Activated naive CD4-positive, alpha-beta T cell treated with anti-CD3 and anti-CD28 coated beads, Interleukin-2, amount 50 U/mL, for 24 hours (primary cell): ENCODE results near the gene MARK2.
"Not testable (repeated sequence)": the region's sequence is repeated elsewhere in the genome, so short reads cannot be mapped to it uniquely, and the experiment has no call there.

Experiments
- H3K27ac Mint-ChIP-seq: one replicate; pipeline ENCODE4 v1.8.0; 2021; ENCODE audit warnings: mild to moderate bottlenecking, mixed read lengths
- H3K27me3 Mint-ChIP-seq: one replicate; pipeline ENCODE4 v1.8.0; 2021; ENCODE audit warnings: mixed read lengths
- H3K36me3 Mint-ChIP-seq: one replicate; pipeline ENCODE4 v1.8.0; 2021; ENCODE audit warnings: mixed read lengths
- H3K4me1 Mint-ChIP-seq: one replicate; pipeline ENCODE4 v1.8.0; 2021; ENCODE audit warnings: mixed read lengths
- H3K4me3 Mint-ChIP-seq: one replicate; pipeline ENCODE4 v1.8.0; 2021; ENCODE audit warnings: mild to moderate bottlenecking, mixed read lengths
- H3K9me3 Mint-ChIP-seq: one replicate; pipeline ENCODE4 v1.8.0; 2021; ENCODE audit warnings: mixed read lengths

Gene MARK2

GRCh38 chr11:63858628-63859550, 20.0 kb downstream of the MARK2 start:
- peak overlapping the region; percentile 72 for H3K27ac Mint-ChIP-seq
- H3K4me1 Mint-ChIP-seq = peaks cover 54% of the 10 kb centered on the region

GRCh38 chr11:63862923-63863322, 24.0 kb downstream of the MARK2 start:
- Mint-ChIP-seq H3K9me3 (no peaks in the 10 kb centered on the region), H3K27ac (peak overlapping the region; percentile 2), H3K36me3 (peaks cover 3% of the 10 kb centered on the region), H3K4me3 (peak overlapping the region; percentile 37), H3K27me3 (no peaks in the 10 kb centered on the region), H3K4me1 (peaks cover 60% of the 10 kb centered on the region)

More at GRCh38 chr11:63858628-63859550, 20.0 kb downstream of the MARK2 start:
- H3K27me3 Mint-ChIP-seq = no peaks in the 10 kb centered on the region
- no peaks in the 10 kb centered on the region for H3K9me3 Mint-ChIP-seq
- peaks cover 2% of the 10 kb centered on the region for H3K36me3 Mint-ChIP-seq
- no peak overlapping the region for H3K4me3 Mint-ChIP-seq

- H3K27me3 Mint-ChIP-seq, H3K9me3 Mint-ChIP-seq, H3K36me3 Mint-ChIP-seq, H3K27ac Mint-ChIP-seq, H3K4me3 Mint-ChIP-seq: not testable (repeated sequence)
- peaks cover 63% of the 10 kb centered on the region for H3K4me1 Mint-ChIP-seq
These were observed 24.7 kb downstream of the MARK2 start for GRCh38 chr11:63863620-63864019.

GRCh38 chr11:63866211-63866610, 27.3 kb downstream of the MARK2 start:
- H3K4me3 Mint-ChIP-seq = peak overlapping the region; percentile 52
- peak overlapping the region; percentile 71 for H3K27ac Mint-ChIP-seq
- no peaks in the 10 kb centered on the region for H3K9me3 Mint-ChIP-seq
- H3K36me3 Mint-ChIP-seq = peaks cover 1% of the 10 kb centered on the region
- H3K4me1 Mint-ChIP-seq = peaks cover 81% of the 10 kb centered on the region
- no peaks in the 10 kb centered on the region for H3K27me3 Mint-ChIP-seq

GRCh38 chr11:63867511-63867910, 28.6 kb downstream of the MARK2 start:
- H3K4me3 Mint-ChIP-seq = no peak overlapping the region
- no peaks in the 10 kb centered on the region for H3K9me3 Mint-ChIP-seq
- peaks cover 84% of the 10 kb centered on the region for H3K4me1 Mint-ChIP-seq
- no peak overlapping the region for H3K27ac Mint-ChIP-seq
- H3K36me3 Mint-ChIP-seq = peaks cover 1% of the 10 kb centered on the region
- H3K27me3 Mint-ChIP-seq = no peaks in the 10 kb centered on the region

GRCh38 chr11:63868399-63869064, 29.6 kb downstream of the MARK2 start:
- H3K4me3 Mint-ChIP-seq = peak overlapping the region; percentile 32
- peaks cover 1% of the 10 kb centered on the region for H3K36me3 Mint-ChIP-seq
- peaks cover 84% of the 10 kb centered on the region for H3K4me1 Mint-ChIP-seq
- H3K9me3 Mint-ChIP-seq = no peaks in the 10 kb centered on the region
- H3K27me3 Mint-ChIP-seq = no peaks in the 10 kb centered on the region
- peak overlapping the region; percentile 66 for H3K27ac Mint-ChIP-seq

- no peaks in the 10 kb centered on the region for H3K9me3 Mint-ChIP-seq
- peaks cover 1% of the 10 kb centered on the region for H3K36me3 Mint-ChIP-seq
- no peaks in the 10 kb centered on the region for H3K27me3 Mint-ChIP-seq
- H3K4me3 Mint-ChIP-seq = peak overlapping the region; percentile 76
- H3K4me1 Mint-ChIP-seq = peaks cover 85% of the 10 kb centered on the region
- peak overlapping the region; percentile 35 for H3K27ac Mint-ChIP-seq
These were observed 30.3 kb downstream of the MARK2 start for GRCh38 chr11:63869171-63869591.

GRCh38 chr11:63869683-63870082, 30.8 kb downstream of the MARK2 start:
- Mint-ChIP-seq H3K4me1 (peaks cover 90% of the 10 kb centered on the region), H3K4me3 (peak overlapping the region; percentile 76), H3K27me3 (no peaks in the 10 kb centered on the region), H3K27ac (peak overlapping the region; percentile 35), H3K36me3 (peaks cover 1% of the 10 kb centered on the region), H3K9me3 (no peaks in the 10 kb centered on the region)

- Mint-ChIP-seq H3K36me3 (peaks cover 1% of the 10 kb centered on the region), H3K4me3 (peak overlapping the region; percentile 76), H3K4me1 (peaks cover 88% of the 10 kb centered on the region), H3K27me3 (no peaks in the 10 kb centered on the region), H3K27ac (peak overlapping the region; percentile 88), H3K9me3 (no peaks in the 10 kb centered on the region)
These were observed 31.6 kb downstream of the MARK2 start for GRCh38 chr11:63870351-63871140.

GRCh38 chr11:63871962-63872799, 33.3 kb downstream of the MARK2 start:
- Mint-ChIP-seq H3K36me3 (no peaks in the 10 kb centered on the region), H3K27me3 (no peaks in the 10 kb centered on the region), H3K27ac (no peak overlapping the region), H3K4me3 (peak overlapping the region; percentile 15), H3K9me3 (no peaks in the 10 kb centered on the region), H3K4me1 (peaks cover 82% of the 10 kb centered on the region)

GRCh38 chr11:63872800-63873197, 33.9 kb downstream of the MARK2 start:
- Mint-ChIP-seq H3K27me3 (no peaks in the 10 kb centered on the region), H3K4me3 (peak overlapping the region; percentile 15), H3K27ac (no peak overlapping the region), H3K36me3 (no peaks in the 10 kb centered on the region), H3K9me3 (no peaks in the 10 kb centered on the region), H3K4me1 (peaks cover 78% of the 10 kb centered on the region)

GRCh38 chr11:63873311-63873710, 34.4 kb downstream of the MARK2 start:
- peaks cover 78% of the 10 kb centered on the region for H3K4me1 Mint-ChIP-seq
- H3K36me3 Mint-ChIP-seq = peaks cover 2% of the 10 kb centered on the region
- H3K27ac Mint-ChIP-seq = no peak overlapping the region
- no peaks in the 10 kb centered on the region for H3K27me3 Mint-ChIP-seq
- H3K4me3 Mint-ChIP-seq = no peak overlapping the region
- no peaks in the 10 kb centered on the region for H3K9me3 Mint-ChIP-seq

GRCh38 chr11:63874511-63874910, 35.6 kb downstream of the MARK2 start:
- H3K27ac Mint-ChIP-seq = no peak overlapping the region
- H3K9me3 Mint-ChIP-seq = no peaks in the 10 kb centered on the region
- no peak overlapping the region for H3K4me3 Mint-ChIP-seq
- peaks cover 2% of the 10 kb centered on the region for H3K36me3 Mint-ChIP-seq
- H3K4me1 Mint-ChIP-seq = peaks cover 78% of the 10 kb centered on the region
- H3K27me3 Mint-ChIP-seq = no peaks in the 10 kb centered on the region

GRCh38 chr11:63875506-63876065, 36.7 kb downstream of the MARK2 start:
- Mint-ChIP-seq H3K27ac (peak overlapping the region; percentile 62), H3K4me3 (no peak overlapping the region), H3K4me1 (peaks cover 78% of the 10 kb centered on the region), H3K36me3 (peaks cover 2% of the 10 kb centered on the region), H3K27me3 (no peaks in the 10 kb centered on the region), H3K9me3 (no peaks in the 10 kb centered on the region)
